Neural cell (in vitro differentiated cells): ENCODE results near the gene TADA2B. TPM values are rescaled to one million over a fixed set of nuclear protein-coding genes. Genes with fewer than 3 reads are reported as not detected.

ENCODE experiments used
- H2AFZ ChIP-seq: fragments of 200-600, 300-800 bp; sonication (generic), shearing (Covaris generic); 2 replicates; pipeline ENCODE4 v1.6.0; 2014; ENCODE audit warnings: low read depth, mild to moderate bottlenecking, antibody characterized with exemption, low read length, moderate library complexity
- H3F3A ChIP-seq: fragments of 200-600 bp; shearing (Covaris generic); 2 replicates; pipeline ENCODE4 v1.6.1; 2016; ENCODE audit warnings: mild to moderate bottlenecking, moderate library complexity, mixed read lengths, antibody characterized with exemption, low read length; ENCODE audit not compliant: insufficient read depth, poor library complexity, severe bottlenecking
- H3K27ac ChIP-seq: fragments of 200-600, 300-800 bp; sonication (generic), shearing (Covaris generic); 2 replicates; pipeline ENCODE4 v1.5.1; 2014; ENCODE audit warnings: mild to moderate bottlenecking, low read length, moderate library complexity
- H3K27me3 ChIP-seq: fragments of 300-800, 200-600 bp; sonication (generic), shearing (Covaris generic); 2 replicates; pipeline ENCODE4 v1.6.0; 2014; ENCODE audit warnings: mild to moderate bottlenecking, low read depth, low read length, moderate library complexity; ENCODE audit not compliant: insufficient read depth
- H3K36me3 ChIP-seq: fragments of 300-800, 200-600 bp; sonication (generic), shearing (Covaris generic); 2 replicates; pipeline ENCODE4 v1.5.1; 2014; ENCODE audit warnings: mild to moderate bottlenecking, antibody characterized with exemption, low read length, moderate library complexity; ENCODE audit not compliant: insufficient read depth
- H3K4me2 ChIP-seq: fragments of 300-800, 200-600 bp; sonication (generic), shearing (Covaris generic); 2 replicates; pipeline ENCODE4 v1.6.0; 2014; ENCODE audit warnings: mild to moderate bottlenecking, low read length
- H3K4me3 ChIP-seq: fragments of 300-800, 200-600 bp; sonication (generic), shearing (Covaris generic); 2 replicates; pipeline ENCODE4 v1.5.1; 2014; ENCODE audit warnings: mild to moderate bottlenecking, low read length, moderate library complexity
- H3K79me2 ChIP-seq: fragments of 200-600 bp; shearing (Covaris generic); replicated peaks from 2 replicates; pipeline ENCODE4 v1.6.0; 2014; ENCODE audit warnings: mild to moderate bottlenecking, low read length, moderate library complexity; ENCODE audit not compliant: insufficient read depth
- H3K9ac ChIP-seq: fragments of 300-800, 200-600 bp; sonication (generic), shearing (Covaris generic); 2 replicates; pipeline ENCODE4 v1.6.1; 2016; ENCODE audit warnings: mild to moderate bottlenecking, low read length, mixed read lengths
- H3K9me2 ChIP-seq: fragments of 200-600 bp; shearing (Covaris generic); 2 replicates; pipeline ENCODE4 v1.6.1; 2016; ENCODE audit warnings: mild to moderate bottlenecking, low read length, mixed read lengths; ENCODE audit not compliant: insufficient read depth
- H3K9me3 ChIP-seq: fragments of 200-600, 300-800 bp; sonication (generic), shearing (Covaris generic); 2 replicates; pipeline ENCODE4 v1.6.1; 2016; ENCODE audit warnings: mild to moderate bottlenecking, mixed run types, low read length, moderate library complexity, mixed read lengths
- H4K20me1 ChIP-seq: fragments of 200-600 bp; shearing (Covaris generic); 2 replicates; pipeline ENCODE4 v1.6.1; 2016; ENCODE audit warnings: mild to moderate bottlenecking, mixed run types; ENCODE audit not compliant: insufficient read depth
- CTCF ChIP-seq: fragments of 450-650 bp; IDR thresholded peaks from 2 replicates; pipeline ENCODE4 v1.5.1; 2014; ENCODE audit warnings: antibody characterized with exemption, mild to moderate bottlenecking, moderate library complexity; ENCODE audit not compliant: poor library complexity, severe bottlenecking
- EP300 ChIP-seq: fragments of 450-650 bp; conservative IDR thresholded peaks from 2 replicates; pipeline ENCODE4 v1.6.1; 2014; ENCODE audit warnings: antibody characterized with exemption, mild to moderate bottlenecking, moderate library complexity; ENCODE audit not compliant: poor library complexity, severe bottlenecking
- EZH2 ChIP-seq: fragments of 200-600, 300-800 bp; shearing (Covaris generic), sonication (generic); IDR thresholded peaks from 2 replicates; pipeline ENCODE4 v1.6.1; 2014; ENCODE audit warnings: antibody characterized with exemption, low read length, borderline replicate concordance, mild to moderate bottlenecking; ENCODE audit not compliant: insufficient read depth, poor library complexity, severe bottlenecking
- MXI1 ChIP-seq: fragments of 450-650 bp; conservative IDR thresholded peaks from 2 replicates; pipeline ENCODE4 v1.6.1; 2014; ENCODE audit warnings: antibody characterized with exemption, mild to moderate bottlenecking; ENCODE audit not compliant: poor library complexity, severe bottlenecking
- POLR2AphosphoS5 ChIP-seq: IDR thresholded peaks from 2 replicates; pipeline ENCODE4 v1.6.1; 2012
- RAD21 ChIP-seq: fragments of 450-650 bp; conservative IDR thresholded peaks from 2 replicates; pipeline ENCODE4 v1.6.1; 2014; ENCODE audit warnings: antibody characterized with exemption, mild to moderate bottlenecking, moderate library complexity
- SMC3 ChIP-seq: fragments of 450-650 bp; conservative IDR thresholded peaks from 2 replicates; pipeline ENCODE4 v1.6.1; 2014; ENCODE audit warnings: antibody characterized with exemption, mild to moderate bottlenecking, moderate library complexity; ENCODE audit not compliant: poor library complexity
- TAF1 ChIP-seq: IDR thresholded peaks from 2 replicates; pipeline ENCODE4 v1.6.1; 2012; ENCODE audit warnings: low read depth
- polyA plus RNA-seq: library from polyadenylated mRNA; depleted of rRNA; stranded (reverse); fragments of >200 nt; gene quantifications from 2 replicates; pipeline ENCODE4 v1.2.3, GENCODE V29; 2014
- TF ChIP-seq, protein P1 (sequence below): IDR thresholded peaks from 2 replicates; pipeline ENCODE4 v1.6.1; 2012; ENCODE audit warnings: borderline replicate concordance

The TADA2B gene
- polyA plus RNA-seq, 1 donor from 2014 or later: 13.9 TPM

GRCh38 chr4:7025040-7025602 lies 18.1 kb upstream of the TADA2B start:
- H3K27me3 ChIP-seq: no peaks in the 10 kb centered on the region
- no peak overlapping the region for H3K4me2 ChIP-seq
- no peak overlapping the region for H2AFZ ChIP-seq
- H3K27ac ChIP-seq: no peak overlapping the region
- H4K20me1 ChIP-seq: no peaks in the 10 kb centered on the region
- TF ChIP-seq, protein P1, sequence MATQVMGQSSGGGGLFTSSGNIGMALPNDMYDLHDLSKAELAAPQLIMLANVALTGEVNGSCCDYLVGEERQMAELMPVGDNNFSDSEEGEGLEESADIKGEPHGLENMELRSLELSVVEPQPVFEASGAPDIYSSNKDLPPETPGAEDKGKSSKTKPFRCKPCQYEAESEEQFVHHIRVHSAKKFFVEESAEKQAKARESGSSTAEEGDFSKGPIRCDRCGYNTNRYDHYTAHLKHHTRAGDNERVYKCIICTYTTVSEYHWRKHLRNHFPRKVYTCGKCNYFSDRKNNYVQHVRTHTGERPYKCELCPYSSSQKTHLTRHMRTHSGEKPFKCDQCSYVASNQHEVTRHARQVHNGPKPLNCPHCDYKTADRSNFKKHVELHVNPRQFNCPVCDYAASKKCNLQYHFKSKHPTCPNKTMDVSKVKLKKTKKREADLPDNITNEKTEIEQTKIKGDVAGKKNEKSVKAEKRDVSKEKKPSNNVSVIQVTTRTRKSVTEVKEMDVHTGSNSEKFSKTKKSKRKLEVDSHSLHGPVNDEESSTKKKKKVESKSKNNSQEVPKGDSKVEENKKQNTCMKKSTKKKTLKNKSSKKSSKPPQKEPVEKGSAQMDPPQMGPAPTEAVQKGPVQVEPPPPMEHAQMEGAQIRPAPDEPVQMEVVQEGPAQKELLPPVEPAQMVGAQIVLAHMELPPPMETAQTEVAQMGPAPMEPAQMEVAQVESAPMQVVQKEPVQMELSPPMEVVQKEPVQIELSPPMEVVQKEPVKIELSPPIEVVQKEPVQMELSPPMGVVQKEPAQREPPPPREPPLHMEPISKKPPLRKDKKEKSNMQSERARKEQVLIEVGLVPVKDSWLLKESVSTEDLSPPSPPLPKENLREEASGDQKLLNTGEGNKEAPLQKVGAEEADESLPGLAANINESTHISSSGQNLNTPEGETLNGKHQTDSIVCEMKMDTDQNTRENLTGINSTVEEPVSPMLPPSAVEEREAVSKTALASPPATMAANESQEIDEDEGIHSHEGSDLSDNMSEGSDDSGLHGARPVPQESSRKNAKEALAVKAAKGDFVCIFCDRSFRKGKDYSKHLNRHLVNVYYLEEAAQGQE: no peak
- TF ChIP-seq CTCF (no peak), MXI1 (no peak), EP300 (no peak), POLR2AphosphoS5 (no peak), TAF1 (no peak), SMC3 (no peak), RAD21 (no peak), EZH2 (no peak)
- H3K9me3 ChIP-seq: no peaks in the 10 kb centered on the region
- no peaks in the 10 kb centered on the region for H3K36me3 ChIP-seq
- H3K9ac ChIP-seq: no peak overlapping the region
- no peaks in the 10 kb centered on the region for H3K9me2 ChIP-seq
- no peaks in the 10 kb centered on the region for H3F3A ChIP-seq
- H3K4me3 ChIP-seq: no peak overlapping the region
- no peaks in the 10 kb centered on the region for H3K79me2 ChIP-seq

GRCh38 chr4:7026107-7026506 lies 17.1 kb upstream of the TADA2B start:
- Histone ChIP-seq H3K27ac (no peak overlapping the region), H3F3A (no peaks in the 10 kb centered on the region), H3K9ac (no peak overlapping the region), H3K79me2 (no peaks in the 10 kb centered on the region), H3K4me2 (no peak overlapping the region), H3K27me3 (no peaks in the 10 kb centered on the region), H3K36me3 (no peaks in the 10 kb centered on the region), H2AFZ (no peak overlapping the region), H4K20me1 (no peaks in the 10 kb centered on the region), H3K9me2 (no peaks in the 10 kb centered on the region), H3K4me3 (no peak overlapping the region), H3K9me3 (no peaks in the 10 kb centered on the region)
- no peak for TF ChIP-seq POLR2AphosphoS5
- TF ChIP-seq EP300: no peak
- TF ChIP-seq SMC3: no peak
- TF ChIP-seq, protein P1: no peak
- TF ChIP-seq EZH2: no peak
